ENCODE results near the gene SFMBT2. TPM values are rescaled to one million over a fixed set of nuclear protein-coding genes. Genes with fewer than 3 reads are reported as not detected.

Gene SFMBT2
- total RNA-seq, 2 donors from 2014 or later: 28.2 to 42.1 TPM

DNA sequence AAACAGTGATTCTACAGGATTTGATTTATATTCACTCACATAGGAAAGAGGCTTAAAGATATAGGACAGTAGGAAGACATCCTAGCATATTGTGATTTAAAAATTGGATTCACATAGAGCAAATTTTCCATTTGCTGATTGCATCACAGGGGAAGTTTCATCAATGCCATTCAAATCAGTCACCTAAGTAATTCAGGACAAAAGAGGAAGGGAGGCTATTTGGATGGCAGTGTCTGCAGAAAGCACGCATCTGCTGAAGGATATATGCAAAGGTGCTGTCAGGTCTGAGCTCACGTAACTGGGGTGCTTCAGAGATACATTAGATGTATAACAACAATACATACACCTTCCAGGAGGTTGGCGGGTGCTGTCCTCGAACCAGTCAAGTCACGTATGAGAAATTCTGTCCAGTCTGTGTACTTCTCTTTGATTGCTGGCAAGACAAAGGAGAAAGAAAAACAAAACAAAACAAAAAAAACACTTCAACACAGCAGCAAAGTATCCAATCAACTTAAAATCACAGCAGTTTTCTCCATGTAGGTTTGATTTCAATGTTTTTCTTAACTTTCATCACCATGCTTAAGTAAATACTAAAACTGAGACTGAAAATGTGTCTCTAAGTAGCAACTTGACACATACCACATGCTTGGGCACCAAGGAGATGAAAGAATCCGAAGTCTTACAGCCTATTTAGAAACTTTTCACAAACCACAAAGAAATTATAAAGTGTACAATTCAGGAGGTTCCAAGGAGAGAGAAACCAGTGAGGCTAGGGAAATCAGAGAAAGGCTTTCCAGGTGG is 125.1 kb downstream of the SFMBT2 start:
- ATAC-seq (replicated peaks in 1 of 2) (peak; percentile 70 to 92), DNase-seq (no peak)
- Mint-ChIP-seq H3K27me3 (ENCODE audit: low read depth) (no peaks in the 10 kb centered on the region), H3K4me1 (ENCODE audit: low read depth) (peaks cover 28% of the 10 kb centered on the region), H3K4me3 (peak overlapping the region in 1 of 2 donors; percentile 8), H3K9me3 (no peaks in the 10 kb centered on the region), H3K36me3 (ENCODE audit: insufficient read depth in 2 of 2) (peaks cover 0 to 3% of the 10 kb centered on the region in 2 donors), H3K27ac (peak overlapping the region; percentile 38)

- no peak for DNase-seq
- Mint-ChIP-seq H3K9me3 (no peaks in the 10 kb centered on the region), H3K27me3 (ENCODE audit: low read depth) (no peaks in the 10 kb centered on the region), H3K27ac (no peak overlapping the region), H3K4me3 (no peak overlapping the region), H3K4me1 (ENCODE audit: low read depth) (peaks cover 39% of the 10 kb centered on the region), H3K36me3 (ENCODE audit: insufficient read depth in 2 of 2) (peaks cover 2 to 3% of the 10 kb centered on the region in 2 donors)
- no peak for ATAC-seq (replicated peaks in 1 of 2)
These were observed 127.6 kb downstream of the SFMBT2 start for GRCh38 chr10:7283246-7283645.

DNA sequence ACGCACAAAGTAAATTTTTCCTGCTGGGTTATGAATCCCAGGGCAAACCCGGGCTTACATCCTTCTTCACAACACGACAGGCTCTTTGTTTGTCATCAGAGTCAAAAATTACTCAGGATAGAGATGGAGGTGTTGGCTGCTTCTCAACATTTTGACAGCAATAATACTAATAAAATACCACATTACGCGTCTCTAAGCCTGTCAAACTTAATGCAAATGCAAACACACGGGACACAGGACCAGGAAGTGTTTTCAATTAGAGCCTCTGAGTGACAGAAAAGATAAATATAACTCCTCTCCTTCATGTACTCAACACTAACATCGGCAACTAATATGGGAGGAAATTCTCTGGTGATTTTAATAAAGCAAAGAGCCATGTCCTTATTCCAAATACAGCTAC is 128.4 kb downstream of the SFMBT2 start:
- Mint-ChIP-seq H3K36me3 (ENCODE audit: insufficient read depth in 2 of 2) (peaks cover 2 to 7% of the 10 kb centered on the region in 2 donors), H3K9me3 (no peaks in the 10 kb centered on the region), H3K4me1 (ENCODE audit: low read depth) (peaks cover 45% of the 10 kb centered on the region), H3K4me3 (no peak overlapping the region), H3K27ac (no peak overlapping the region), H3K27me3 (ENCODE audit: low read depth) (no peaks in the 10 kb centered on the region)
- no peak for DNase-seq
- ATAC-seq (replicated peaks in 1 of 2): no peak

DNA sequence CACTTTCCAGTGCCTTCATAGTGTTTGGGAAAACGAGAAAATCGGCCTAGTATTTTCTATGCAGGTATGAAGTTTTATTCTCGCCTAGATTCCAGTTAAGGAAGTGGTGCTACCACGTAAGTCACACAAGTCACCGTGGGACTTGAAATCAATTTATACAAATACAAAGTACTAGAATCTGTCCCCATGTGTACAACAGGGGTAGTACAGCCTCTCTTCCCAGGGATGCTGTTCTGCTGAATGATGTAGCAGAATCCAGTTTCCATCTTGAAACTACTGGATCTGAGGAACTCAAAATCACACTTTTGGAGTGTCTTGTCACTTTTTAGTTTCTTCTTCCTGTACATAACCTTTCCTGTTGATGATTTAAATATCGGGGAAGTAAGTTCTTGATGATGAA is 129.4 kb downstream of the SFMBT2 start:
- peaks cover 48% of the 10 kb centered on the region for H3K4me1 Mint-ChIP-seq (ENCODE audit: low read depth)
- no peak overlapping the region for H3K4me3 Mint-ChIP-seq
- no peaks in the 10 kb centered on the region for H3K27me3 Mint-ChIP-seq (ENCODE audit: low read depth)
- DNase-seq (no peak), ATAC-seq (replicated peaks in 1 of 2) (no peak)
- H3K27ac Mint-ChIP-seq: peak overlapping the region; percentile 57
- H3K9me3 Mint-ChIP-seq: no peaks in the 10 kb centered on the region
- peaks cover 2 to 7% of the 10 kb centered on the region in 2 donors for H3K36me3 Mint-ChIP-seq (ENCODE audit: insufficient read depth in 2 of 2)

GRCh38 chr10:7279303-7279702 is 131.5 kb downstream of the SFMBT2 start:
- ATAC-seq (replicated peaks in 1 of 2): no peak
- H3K9me3 Mint-ChIP-seq: no peaks in the 10 kb centered on the region
- H3K27ac Mint-ChIP-seq: no peak overlapping the region
- H3K36me3 Mint-ChIP-seq (ENCODE audit: insufficient read depth in 2 of 2): peaks cover 2 to 4% of the 10 kb centered on the region in 2 donors
- DNase-seq: no peak
- H3K27me3 Mint-ChIP-seq (ENCODE audit: low read depth): no peaks in the 10 kb centered on the region
- H3K4me3 Mint-ChIP-seq: no peak overlapping the region
- H3K4me1 Mint-ChIP-seq (ENCODE audit: low read depth): peaks cover 57% of the 10 kb centered on the region

GRCh38 chr10:7277867-7278266 is 133.0 kb downstream of the SFMBT2 start:
- Mint-ChIP-seq H3K36me3 (ENCODE audit: insufficient read depth in 2 of 2) (peaks cover 2 to 7% of the 10 kb centered on the region in 2 donors), H3K27me3 (ENCODE audit: low read depth) (no peaks in the 10 kb centered on the region), H3K27ac (no peak overlapping the region), H3K4me1 (ENCODE audit: low read depth) (peaks cover 68% of the 10 kb centered on the region), H3K4me3 (no peak overlapping the region), H3K9me3 (no peaks in the 10 kb centered on the region)
- ATAC-seq (replicated peaks in 1 of 2): no peak
- no peak for DNase-seq

DNA sequence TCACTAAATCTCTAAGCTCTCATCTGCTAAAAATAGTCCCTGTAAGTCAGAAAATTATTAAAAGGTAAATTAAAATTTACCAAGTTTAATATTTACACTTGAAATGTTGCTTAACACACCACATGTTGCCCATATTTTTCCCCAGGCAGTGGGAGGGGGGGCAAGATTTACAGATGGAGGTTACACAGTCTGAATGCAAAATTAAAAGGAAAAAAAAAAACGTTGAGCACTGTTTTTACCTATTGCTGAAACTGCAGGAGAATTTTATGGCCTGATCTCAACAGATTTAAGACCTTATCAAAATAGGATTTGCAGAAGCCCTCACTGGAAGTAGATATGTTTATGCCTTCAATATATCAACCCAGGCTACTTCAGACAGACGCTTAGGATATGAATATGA is 133.4 kb downstream of the SFMBT2 start:
- ATAC-seq (replicated peaks in 1 of 2) (no peak), DNase-seq (no peak)
- no peaks in the 10 kb centered on the region for H3K27me3 Mint-ChIP-seq (ENCODE audit: low read depth)
- H3K9me3 Mint-ChIP-seq: no peaks in the 10 kb centered on the region
- H3K27ac Mint-ChIP-seq: no peak overlapping the region
- no peak overlapping the region for H3K4me3 Mint-ChIP-seq
- peaks cover 73% of the 10 kb centered on the region for H3K4me1 Mint-ChIP-seq (ENCODE audit: low read depth)
- peaks cover 2 to 7% of the 10 kb centered on the region in 2 donors for H3K36me3 Mint-ChIP-seq (ENCODE audit: insufficient read depth in 2 of 2)

GRCh38 chr10:7275761-7276440 is 134.9 kb downstream of the SFMBT2 start:
- Mint-ChIP-seq H3K4me1 (ENCODE audit: low read depth) (peaks cover 75% of the 10 kb centered on the region), H3K36me3 (ENCODE audit: insufficient read depth in 2 of 2) (peaks cover 4 to 17% of the 10 kb centered on the region in 2 donors), H3K27ac (peak overlapping the region; percentile 57), H3K4me3 (peak overlapping the region; percentile 4 to 49), H3K9me3 (peaks cover 0 to 1% of the 10 kb centered on the region in 2 donors), H3K27me3 (ENCODE audit: low read depth) (no peaks in the 10 kb centered on the region)
- ATAC-seq (replicated peaks in 1 of 2) (peak; percentile 41 to 70), DNase-seq (no peak)

GRCh38 chr10:7274293-7274692 is 136.5 kb downstream of the SFMBT2 start:
- no peak overlapping the region for H3K4me3 Mint-ChIP-seq
- H3K36me3 Mint-ChIP-seq (ENCODE audit: insufficient read depth in 2 of 2): peaks cover 5 to 17% of the 10 kb centered on the region in 2 donors
- no peaks in the 10 kb centered on the region for H3K27me3 Mint-ChIP-seq (ENCODE audit: low read depth)
- H3K9me3 Mint-ChIP-seq: peaks cover 0 to 1% of the 10 kb centered on the region in 2 donors
- DNase-seq: no peak
- no peak for ATAC-seq (replicated peaks in 1 of 2)
- H3K4me1 Mint-ChIP-seq (ENCODE audit: low read depth): peaks cover 80% of the 10 kb centered on the region
- H3K27ac Mint-ChIP-seq: peak overlapping the region; percentile 23

- peak overlapping the region; percentile 79 for H3K27ac Mint-ChIP-seq
- H3K9me3 Mint-ChIP-seq: peaks cover 0 to 1% of the 10 kb centered on the region in 2 donors
- H3K4me1 Mint-ChIP-seq (ENCODE audit: low read depth): peaks cover 84% of the 10 kb centered on the region
- DNase-seq (no peak), ATAC-seq (replicated peaks in 1 of 2) (peak; percentile 41 to 44)
- H3K4me3 Mint-ChIP-seq: peak overlapping the region; percentile 60 to 72
- H3K36me3 Mint-ChIP-seq (ENCODE audit: insufficient read depth in 2 of 2): peaks cover 5 to 16% of the 10 kb centered on the region in 2 donors
- H3K27me3 Mint-ChIP-seq (ENCODE audit: low read depth): no peaks in the 10 kb centered on the region
These were observed 138.8 kb downstream of the SFMBT2 start for GRCh38 chr10:7272008-7272407.

GRCh38 chr10:7269988-7270387 is 140.8 kb downstream of the SFMBT2 start:
- Mint-ChIP-seq H3K27ac (peak overlapping the region; percentile 68), H3K36me3 (ENCODE audit: insufficient read depth in 2 of 2) (peaks cover 5 to 18% of the 10 kb centered on the region in 2 donors), H3K4me1 (ENCODE audit: low read depth) (peaks cover 75% of the 10 kb centered on the region), H3K4me3 (peak overlapping the region; percentile 61 to 68), H3K9me3 (peaks cover 0 to 1% of the 10 kb centered on the region in 2 donors), H3K27me3 (ENCODE audit: low read depth) (no peaks in the 10 kb centered on the region)
- DNase-seq (no peak), ATAC-seq (replicated peaks in 1 of 2) (no peak)

DNA sequence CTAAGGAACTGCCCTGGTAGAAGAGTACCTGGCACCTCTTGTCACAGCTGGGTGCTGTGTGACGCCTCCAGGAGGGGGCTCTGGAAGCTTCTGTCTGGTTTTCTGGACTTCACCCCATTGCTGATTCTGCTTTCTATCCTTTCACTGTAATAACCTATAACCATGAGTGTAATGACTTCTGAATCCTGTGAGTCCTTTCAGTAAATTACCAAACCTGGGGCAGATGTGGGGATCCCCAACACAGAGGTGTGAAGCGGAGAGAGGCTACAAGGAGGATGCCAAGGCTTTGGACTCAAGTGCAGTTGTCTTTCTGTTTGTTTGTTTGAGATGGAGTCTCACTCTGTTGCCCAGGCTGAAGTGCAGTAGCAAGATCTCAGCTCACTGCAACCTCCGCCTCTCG is 143.7 kb downstream of the SFMBT2 start:
- H3K27me3 Mint-ChIP-seq (ENCODE audit: low read depth): no peaks in the 10 kb centered on the region
- peaks cover 51% of the 10 kb centered on the region for H3K4me1 Mint-ChIP-seq (ENCODE audit: low read depth)
- peak overlapping the region; percentile 3 to 40 for H3K4me3 Mint-ChIP-seq
- peaks cover 0 to under 1% of the 10 kb centered on the region in 2 donors for H3K9me3 Mint-ChIP-seq
- H3K27ac Mint-ChIP-seq: peak overlapping the region; percentile 52
- ATAC-seq (replicated peaks in 1 of 2) (peak; percentile 18 to 25), DNase-seq (no peak)
- H3K36me3 Mint-ChIP-seq (ENCODE audit: insufficient read depth in 2 of 2): peaks cover 5 to 17% of the 10 kb centered on the region in 2 donors

DNA sequence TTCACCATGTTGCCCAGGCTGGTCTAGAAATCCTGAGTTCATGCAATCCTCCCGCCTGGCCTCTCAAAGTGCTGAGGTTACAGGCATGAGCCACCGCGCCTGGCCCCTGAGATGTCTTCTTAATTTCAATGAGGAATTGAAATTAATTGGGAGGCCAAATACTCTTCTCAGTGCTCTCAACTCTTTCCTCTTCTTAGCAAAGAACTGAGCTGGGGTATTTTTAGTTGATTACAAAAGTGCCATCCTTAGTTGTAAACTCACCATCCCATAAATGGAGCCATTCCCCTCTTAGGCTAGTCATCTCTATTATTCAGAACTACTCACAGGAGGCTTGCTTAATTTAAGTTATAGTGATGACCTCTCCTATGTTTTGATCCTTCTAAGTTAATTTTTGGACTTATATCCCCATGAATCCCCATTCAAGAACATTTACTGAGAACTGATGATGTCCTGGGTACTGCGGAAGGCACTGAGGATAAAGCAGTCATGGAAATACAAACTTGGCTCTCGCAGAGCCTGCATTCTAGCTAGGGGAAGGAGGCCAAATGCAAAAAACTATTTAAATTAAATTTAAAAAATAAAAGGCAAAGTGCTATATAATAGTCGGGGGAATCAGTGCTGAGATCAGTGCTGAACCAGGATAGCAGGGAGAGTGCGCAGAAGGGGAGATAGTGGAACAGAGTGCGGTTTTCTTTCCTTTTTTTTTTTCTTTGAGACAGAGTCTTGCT is 145.3 kb downstream of the SFMBT2 start:
- H3K4me1 Mint-ChIP-seq (ENCODE audit: low read depth): peaks cover 51% of the 10 kb centered on the region
- H3K36me3 Mint-ChIP-seq (ENCODE audit: insufficient read depth in 2 of 2): peaks cover 3 to 7% of the 10 kb centered on the region in 2 donors
- no peaks in the 10 kb centered on the region for H3K27me3 Mint-ChIP-seq (ENCODE audit: low read depth)
- ATAC-seq (replicated peaks in 1 of 2): no peak
- H3K27ac Mint-ChIP-seq: no peak overlapping the region
- no peak for DNase-seq
- H3K4me3 Mint-ChIP-seq: no peak overlapping the region
- no peaks in the 10 kb centered on the region for H3K9me3 Mint-ChIP-seq

All from activated T-cell treated with anti-CD3 and anti-CD28 coated beads, Interleukin-2, amount 50 U/mL, for 72 hours (primary cell).